ENCODE measurements around the gene EPHB2.
"Not testable (repeated sequence)": the region's sequence is repeated elsewhere in the genome, so short reads cannot be mapped to it uniquely, and the experiment has no call there.

Gene EPHB2

DNA sequence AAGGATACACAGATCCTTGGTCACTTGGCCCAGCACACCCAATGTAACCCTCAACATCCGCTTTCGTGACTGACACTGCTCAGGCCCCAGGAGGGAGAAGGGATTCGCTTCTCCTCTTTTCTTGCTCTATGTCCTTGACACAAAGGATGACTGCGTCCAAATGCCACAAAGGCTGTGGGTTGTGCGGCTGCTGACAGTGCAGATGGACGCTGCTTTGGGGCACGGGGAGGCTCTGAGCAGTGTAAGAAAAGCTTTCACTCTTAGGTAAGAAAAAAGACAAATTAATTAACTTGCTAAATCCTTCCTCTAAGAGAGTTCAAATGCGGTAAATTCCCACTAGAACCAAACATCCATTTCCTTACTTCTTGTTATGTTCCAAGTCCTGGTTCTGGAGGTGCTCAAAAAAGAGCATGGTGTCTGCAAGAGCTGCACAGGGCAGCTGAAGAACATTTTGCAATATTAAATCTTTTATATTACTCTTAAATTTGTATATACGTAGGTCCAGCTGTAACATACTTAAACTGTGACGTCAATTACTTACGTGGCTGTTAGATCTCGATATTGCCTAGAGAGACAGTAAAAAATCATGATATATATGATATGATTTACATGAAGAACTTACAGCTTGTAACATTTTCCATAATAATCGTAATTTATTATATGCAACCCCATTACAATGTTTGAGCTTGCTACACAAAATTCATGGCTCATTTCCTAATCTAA lies 19.4 kb upstream of the EPHB2 start:
- DNase-seq (ENCODE audit: low spot score) = no peak

DNA sequence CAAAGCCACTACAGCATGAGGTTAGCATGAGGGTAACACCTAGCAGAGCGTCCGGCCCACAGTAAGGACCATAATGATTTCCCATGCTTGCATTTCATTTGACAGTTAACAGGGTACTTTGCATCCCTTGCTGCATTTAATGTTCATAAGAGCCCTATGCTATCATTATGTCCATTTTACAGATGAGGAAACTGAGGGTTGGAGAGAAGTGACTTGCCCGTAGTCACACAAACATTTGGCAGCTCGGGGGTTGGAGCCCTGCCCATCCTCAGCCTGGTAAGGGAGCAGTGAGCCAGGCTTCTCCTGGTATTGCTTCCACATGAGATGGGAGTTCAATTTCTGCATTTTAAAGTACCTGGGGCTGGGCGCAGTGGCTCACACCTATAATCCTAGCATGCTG lies 16.5 kb upstream of the EPHB2 start:
- DNase-seq (ENCODE audit: low spot score) = no peak

DNA sequence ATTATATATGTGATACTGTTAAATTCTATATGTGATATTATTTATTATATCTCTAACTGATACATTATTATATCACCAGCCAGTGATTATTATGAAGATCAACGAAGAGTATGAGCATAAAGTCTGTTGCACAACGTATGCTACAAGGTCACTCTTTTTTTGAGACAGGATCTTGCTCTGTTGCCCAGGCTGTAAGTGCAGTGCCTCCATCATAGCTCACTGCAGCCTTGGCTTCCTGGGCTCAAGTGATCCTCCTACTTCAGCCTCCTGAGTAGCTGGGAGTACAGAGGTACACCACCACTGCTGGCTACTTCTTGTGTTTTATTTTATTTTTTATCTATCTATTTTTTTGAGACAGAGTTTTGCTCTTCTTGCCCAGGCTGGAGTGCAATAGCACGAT lies 14.0 kb upstream of the EPHB2 start:
- DNase-seq (ENCODE audit: low spot score) = no peak

DNA sequence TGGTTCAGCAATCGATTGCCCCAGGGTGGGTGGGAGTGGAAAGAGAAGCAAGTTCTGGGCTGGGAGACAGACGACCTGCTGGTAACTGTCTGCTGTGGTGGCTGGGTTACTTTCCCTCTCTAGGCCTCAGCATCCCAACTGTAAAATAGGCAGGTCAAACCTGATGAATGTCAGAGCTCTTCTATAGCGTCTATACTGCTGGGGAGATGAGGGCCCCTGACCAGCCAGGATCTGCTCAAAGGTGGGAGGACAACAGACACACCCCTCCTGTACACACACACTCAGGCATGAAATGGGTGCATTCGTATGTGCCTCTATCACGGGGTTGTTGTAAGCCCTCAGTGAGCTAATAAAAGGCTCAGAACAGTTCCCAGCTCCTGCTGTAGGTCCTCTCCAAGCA lies 12.7 kb upstream of the EPHB2 start:
- no peak for DNase-seq (ENCODE audit: low spot score)

DNA sequence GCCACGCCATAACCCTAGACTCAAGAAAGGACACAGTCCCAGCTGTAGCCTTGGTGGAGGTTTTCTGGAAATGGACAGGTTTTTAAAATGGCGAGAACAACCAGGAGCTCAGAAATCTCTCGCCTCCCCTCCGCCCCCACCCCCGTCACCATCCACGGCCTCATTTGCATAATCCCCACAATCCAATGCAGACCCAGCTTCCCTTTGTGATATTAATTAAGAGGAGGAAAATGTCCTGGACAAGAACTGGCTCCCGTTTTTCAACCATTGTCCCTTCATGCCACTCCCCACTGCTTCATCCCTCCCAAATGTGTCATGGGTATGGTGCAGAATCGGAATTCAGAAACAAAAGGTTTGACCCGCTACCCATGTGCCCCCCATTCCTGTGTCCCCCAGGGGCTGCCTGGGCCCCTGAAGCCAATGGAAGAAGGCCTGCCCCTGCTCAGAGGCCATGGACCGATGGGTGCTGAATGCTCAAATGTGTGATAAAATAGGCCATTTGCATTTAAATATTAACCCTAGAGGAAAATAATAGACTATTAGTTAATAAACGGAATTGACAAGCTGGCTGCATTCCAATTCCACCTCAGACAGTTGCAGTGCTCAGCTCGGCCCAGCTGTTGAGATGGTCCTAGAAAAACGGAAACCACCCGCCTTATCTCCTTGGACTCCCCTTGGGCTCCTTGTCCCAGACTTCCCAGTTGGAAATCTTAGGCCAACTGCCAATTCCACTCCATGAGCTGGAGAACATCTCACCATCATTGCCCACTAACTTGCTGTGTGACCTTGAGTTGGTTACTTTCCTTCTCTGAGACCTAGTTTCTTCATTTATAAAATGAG lies 10.7 kb upstream of the EPHB2 start:
- DNase-seq (ENCODE audit: low spot score) = no peak

DNA sequence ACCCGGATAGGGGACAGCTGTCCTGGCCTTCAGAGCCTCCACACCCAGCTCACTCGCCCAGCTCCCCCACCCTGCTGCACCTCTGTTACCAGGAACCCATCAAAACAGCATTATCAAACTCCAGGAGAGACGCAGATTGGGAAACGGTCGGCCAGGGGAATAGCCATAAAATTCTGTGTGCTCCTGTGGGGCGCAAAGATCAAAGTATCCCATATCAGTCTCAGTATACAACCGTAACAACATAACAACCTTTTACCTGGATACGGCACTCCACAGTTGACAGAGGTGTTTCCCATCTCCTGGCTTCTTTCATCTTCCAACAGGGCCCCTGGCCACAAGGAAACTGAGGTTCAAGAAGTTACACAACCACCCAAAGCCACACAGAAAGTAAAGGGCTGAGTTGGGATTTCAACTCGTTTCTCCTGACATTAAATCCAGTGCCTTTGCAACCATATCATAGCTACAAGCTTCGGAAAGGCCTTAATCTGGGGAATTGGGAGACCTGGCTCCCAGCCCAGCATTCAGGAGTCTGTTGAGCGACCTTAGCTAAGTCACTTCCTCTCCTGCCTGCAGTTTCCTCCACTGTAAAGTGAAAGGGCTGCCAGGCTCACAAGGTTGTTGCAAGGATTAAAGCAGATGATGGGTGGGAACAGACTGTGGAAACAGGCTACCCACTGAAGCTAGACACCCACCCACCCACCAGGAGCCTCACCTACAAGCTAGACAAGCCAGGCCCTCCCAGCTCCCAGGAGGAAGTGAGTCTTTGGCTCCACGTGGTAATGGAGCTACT lies 8.1 kb upstream of the EPHB2 start:
- no peak for DNase-seq (ENCODE audit: low spot score)

DNA sequence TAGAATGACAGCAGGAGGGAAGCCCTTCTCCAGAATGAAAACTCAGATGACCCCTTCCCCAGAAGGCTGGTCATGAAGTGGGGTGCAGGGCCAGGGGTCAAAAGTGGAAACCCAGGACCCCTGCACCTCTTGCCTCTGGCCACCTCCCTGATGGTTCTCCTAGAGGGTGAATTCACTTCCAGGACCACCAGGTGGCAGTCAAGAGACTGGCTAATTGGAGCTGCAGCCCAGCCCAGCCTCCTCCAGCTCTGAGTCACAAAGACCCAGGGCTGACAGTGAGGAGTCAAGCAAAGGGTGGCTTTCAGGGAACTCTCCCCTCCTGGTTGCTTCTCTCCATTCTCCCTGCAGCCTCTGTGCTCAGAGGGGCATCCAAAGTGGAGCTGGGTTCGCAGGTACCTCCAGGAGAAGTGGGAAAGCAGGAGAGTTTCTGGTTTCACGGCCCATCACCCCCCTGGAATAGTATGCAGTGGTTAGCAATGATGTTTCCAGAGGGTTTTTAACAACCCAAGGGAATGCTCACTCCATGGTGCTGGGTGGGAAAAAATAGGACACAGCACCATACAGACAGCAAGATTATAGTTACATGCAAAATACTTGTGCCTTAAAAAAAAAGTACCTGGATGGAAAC lies 6.1 kb upstream of the EPHB2 start:
- peak; percentile 80 for DNase-seq (ENCODE audit: low spot score)

DNA sequence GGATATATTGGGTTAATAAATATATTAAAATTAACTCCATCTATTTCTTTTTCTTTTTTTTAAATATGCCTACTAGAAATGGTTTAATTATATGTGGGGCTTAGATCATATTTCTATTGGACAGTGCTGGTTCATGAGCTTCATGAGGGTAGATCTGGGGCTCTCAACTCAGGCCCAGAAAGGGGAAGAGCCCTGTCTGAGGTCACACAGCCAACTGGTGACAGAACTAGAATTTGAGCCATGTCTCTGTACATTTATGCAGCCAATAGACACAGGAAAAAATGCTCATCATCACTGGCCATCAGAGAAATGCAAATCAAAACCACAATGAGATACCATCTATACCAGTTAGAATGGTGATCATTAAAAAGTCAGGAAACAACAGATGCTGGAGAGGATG lies 5.1 kb upstream of the EPHB2 start:
- no peak for DNase-seq (ENCODE audit: low spot score)

DNA sequence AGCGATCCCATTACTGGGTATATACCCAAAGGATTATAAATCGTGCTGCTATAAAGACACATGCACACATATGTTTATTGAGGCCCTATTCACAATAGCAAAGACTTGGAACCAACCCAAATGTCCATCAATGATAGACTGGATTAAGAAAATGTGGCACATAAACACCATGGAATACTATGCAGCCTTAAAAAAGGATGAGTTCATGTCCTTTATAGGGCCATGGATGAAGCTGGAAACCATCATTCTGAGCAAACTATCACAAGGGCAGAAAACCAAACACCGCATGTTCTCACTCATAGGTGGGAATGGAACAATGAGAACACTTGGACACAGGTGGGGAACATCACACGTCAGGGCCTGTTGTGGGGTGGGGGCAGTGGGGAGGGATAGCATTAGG lies 4.5 kb upstream of the EPHB2 start:
- not testable (repeated sequence) for DNase-seq (ENCODE audit: low spot score)

DNA sequence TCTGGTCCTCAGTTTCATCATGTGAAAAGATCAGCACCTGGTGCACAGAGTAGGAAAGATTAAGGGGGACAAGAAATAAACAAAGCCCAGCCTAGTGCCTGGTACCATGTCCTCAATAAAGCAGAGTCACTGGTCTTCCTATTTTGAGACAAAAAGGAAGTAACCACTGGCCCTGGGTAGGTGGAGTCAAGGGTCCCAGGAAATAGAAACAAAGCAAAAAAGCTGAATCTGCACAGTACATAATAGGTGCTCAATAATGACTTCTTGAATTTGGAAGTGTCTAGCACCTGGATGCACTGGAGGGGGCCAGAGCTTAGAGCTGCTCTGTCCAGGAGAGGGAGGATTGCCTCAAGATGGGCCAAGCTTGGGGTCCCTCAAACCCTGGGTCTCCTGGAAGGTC lies 1.9 kb upstream of the EPHB2 start:
- DNase-seq (ENCODE audit: low spot score) = no peak

DNA sequence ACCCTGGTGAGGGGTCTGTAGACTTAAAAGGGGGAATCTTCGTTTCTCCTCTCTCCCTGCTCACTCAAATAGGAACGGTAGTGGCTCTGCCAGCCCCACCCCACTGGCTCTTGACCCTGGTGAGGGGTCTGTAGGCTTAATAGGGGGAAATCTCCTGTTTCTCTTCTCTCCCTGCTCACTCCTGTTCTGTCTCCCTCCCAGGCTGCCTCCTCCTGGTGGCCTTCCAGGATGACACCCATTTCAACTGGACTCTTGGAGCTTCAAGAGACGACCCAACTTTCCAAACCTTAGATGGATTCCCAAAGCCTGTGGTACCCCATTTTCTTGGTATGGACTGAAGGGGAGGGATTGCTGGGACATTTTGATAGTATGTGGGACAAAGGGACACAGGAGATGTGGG lies 1.4 kb upstream of the EPHB2 start:
- no peak for DNase-seq (ENCODE audit: low spot score)

DNA sequence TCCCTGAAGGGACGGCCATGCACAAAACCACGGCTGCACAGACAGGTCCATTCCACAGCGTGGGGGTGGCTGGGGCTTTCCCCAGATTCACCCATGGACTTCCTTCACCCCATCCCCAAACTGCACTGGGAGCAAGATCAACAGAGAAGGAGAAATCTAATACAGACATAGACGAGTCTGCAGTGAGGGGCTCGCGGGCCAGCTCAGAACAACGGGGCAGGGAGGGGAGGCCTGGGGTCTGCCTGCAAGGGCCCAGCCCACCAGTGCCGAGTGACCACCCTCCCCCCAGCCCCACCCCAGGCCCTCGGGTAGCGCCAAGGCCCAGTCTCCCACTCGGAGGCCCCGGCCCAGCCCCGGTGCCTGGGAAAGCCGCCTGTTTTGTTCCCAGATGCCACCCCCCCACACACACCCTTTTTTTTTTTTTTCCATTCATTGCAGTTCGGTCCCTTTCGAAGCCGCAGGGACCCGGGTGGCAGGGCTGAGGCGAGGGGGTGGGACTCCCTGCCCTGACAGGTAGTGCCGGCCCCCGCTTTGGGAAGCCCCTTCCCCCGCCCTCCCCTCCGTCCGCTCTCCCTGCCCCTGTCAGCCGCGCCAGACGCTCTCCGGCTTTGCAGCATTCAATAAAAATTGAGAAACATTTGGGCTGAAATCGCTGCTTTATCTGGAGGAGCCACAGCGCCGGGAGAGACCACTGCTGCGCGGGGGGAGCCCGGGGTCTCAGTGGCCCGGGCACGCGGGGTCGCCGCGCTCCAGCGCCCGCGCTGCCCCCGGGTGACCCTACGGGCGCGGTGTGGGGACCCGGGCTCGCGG lies 543 bp upstream of the EPHB2 start:
- DNase-seq (ENCODE audit: low spot score) = peak; percentile 42

DNA sequence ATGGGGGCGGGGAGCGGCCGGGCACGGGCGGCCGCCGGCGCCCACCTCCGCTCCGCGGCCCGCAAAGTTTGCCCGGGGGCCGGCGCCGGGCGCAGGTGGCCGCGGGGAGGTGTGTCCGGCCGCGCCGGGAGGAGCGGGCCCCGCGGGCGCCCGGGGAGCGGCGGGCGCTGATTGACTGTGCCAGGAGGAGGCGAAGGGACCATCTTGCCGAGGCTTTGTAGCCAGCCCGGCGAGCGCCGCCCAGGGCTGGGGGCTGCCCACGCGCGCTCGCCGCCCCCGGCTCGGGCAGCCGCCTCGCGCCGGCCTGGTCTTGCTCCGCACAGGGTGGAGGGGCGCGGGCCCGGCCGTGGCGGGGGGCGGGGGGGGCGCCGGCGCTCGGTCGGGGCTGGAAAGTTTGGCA lies 432 bp downstream of the EPHB2 start:
- DNase-seq (ENCODE audit: low spot score) = no peak

DNA sequence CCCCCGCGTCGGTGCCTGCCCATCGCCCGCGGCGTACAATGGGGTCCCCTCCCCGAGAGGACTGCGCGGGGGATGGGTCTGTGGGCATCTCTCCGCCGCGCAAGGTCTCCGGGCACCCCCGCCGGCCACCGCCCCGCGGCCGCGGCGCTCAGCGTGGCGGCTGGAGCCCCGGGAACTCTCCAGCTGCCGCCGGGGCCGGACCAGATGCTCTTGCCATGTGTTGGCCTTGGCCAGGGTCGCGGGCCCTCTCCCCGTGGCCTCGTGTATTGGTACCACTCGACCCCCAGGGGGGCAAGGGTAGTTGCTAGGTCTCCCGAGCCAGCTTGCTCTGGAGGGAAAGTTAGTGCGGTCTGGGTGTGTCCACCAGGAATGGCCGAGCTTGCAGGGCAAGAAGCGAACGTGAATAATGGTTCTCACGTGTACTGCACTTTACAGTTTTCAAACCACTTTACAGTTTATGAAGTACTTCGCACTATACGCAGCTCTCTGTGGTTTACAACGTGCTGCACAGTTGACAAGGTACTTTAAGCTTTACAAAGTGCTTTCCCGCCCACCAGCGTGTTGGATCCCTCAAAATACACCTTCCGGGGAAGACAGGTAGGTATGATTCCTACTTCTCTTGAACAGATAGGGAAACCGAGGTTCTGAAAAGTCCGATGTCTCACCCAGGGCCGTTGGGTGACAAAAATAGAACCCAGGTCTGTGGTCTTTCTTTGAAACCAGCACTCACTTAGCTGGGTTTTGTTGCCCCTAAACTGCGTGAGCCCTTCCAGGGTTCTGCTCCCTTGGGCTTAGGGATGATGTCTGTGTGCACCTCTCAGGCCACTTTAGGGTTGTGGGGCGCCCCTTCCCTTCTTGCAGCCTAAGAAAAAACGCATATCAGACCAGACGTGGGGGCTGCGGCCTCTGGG lies 1.2 kb downstream of the EPHB2 start:
- DNase-seq (ENCODE audit: low spot score) = no peak

DNA sequence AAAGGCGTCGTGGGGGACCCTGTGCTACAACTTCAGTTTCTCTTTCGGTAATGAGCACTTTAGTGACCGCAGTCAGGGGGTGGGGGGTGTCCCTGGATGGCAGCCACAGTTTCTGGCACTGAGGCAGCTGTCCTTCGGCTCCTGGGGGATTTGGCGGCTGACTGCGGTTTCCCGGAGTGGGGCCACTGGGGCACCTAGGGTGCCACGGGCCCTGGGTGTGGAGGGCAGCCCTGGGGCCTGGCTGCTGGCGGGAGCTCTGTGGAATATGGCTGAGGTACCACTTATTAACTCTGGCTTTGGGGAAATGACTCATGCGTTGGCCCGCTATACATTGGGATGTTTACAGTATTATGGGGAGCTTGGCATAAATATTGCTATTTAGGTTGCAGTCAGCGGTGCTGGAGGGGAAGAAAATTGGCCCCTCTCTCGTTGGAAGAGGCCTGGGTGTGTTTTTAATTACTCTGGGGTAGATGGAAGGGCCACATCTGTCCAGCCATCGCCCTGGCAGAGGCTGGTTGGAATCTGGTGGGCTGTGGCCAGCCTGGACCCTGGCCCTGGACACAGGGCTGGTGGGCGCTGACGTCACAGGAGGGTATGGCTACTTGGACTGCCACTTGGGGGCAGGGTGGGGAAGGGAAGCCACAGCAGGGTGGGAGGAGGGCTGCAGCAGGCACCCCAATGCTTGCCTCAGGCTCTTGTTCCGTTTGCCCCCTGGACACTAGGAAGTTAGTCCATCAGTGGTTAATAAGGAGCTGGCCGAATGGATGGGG lies 2.0 kb downstream of the EPHB2 start:
- no peak for DNase-seq (ENCODE audit: low spot score)

DNA sequence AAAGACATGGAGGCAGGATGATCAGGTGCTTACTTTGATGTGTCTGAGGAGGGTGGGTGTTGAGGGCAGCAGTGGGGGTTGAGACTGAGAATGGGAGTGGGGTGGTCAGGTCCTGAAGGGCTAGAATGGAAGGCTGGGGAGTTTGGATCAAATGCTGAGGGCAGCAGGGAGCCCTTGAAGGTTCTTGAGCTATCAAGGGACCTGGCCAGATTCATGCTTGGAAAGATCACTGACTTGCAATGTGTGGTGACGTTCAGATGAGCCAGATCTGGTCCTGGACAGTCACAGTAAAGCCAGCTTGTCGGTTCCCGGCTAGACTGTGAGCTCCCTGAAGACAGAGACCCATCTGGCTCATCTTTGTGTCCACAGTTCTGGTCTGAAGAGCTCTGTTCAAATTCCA lies 3.8 kb downstream of the EPHB2 start:
- DNase-seq (ENCODE audit: low spot score) = no peak

DNA sequence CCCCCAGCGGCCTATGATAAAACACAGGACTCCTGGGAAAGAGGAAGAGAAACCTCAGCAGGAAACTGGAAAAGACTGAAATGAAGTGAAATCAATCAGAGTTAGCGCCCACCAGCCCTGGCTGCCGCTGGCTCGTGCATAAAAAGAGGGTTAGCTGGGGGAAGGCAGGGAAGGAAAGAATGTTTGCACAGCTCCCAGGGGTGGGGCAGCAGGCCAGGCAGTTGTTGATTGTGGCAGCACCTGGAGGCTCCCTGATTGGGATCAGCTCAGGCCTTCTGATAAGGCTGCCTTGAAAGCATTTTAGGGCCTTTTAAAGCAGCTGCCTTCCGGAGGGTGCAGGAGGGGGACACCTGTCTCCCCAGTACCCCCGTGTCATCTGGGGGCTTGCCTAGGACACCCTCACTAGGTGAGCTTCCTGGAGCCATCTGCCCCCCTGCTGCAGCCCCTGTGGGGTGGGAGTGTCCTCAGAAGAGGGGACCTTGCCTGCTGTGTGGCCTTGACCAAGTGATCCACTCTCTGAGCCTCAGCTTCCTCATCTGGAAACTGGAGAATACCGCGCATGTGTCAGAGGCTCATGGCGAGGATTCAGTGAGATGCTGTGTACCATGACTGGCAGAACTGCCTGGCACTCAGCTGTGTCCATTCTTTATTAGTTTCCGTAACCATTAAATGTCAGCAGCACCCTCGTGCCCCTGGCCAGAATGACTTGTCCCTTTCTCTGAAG lies 6.6 kb downstream of the EPHB2 start:
- DNase-seq (ENCODE audit: low spot score) = no peak

DNA sequence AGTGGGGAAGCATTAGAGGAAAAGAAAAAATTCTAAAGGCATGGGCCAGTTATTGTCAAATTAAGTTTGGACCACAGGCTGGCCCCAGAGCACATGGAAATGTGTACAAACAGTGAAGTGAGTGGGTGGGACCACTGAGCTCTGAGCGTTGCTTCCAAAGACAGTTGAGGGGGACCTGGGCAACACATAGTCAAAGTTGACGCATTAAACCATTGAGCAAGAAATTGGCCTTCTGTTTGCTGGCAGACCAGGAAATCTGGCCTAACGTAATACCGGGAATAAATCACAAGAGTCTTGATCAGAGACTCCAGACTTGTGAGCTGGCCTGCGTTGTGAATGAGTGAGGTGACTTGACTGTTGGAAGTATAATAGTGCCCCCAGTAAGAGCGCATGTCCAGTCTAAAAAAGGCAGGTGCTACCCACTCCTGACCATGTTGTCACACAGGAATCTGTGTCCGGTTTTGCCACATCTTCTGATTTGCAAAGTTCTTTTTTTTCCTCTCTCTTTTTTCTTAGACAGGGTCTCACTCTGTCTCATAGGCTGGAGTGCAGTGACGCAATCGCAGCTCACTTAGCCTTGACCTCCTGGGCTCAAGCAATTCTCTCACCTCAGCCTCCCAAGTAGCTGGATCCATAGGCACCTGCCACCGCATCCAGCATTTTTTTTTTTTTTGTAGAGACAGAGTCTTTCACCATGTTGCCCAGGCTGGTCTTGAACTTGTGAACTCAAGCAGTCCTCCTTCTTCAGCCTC lies 10.7 kb downstream of the EPHB2 start:
- no peak for DNase-seq (ENCODE audit: low spot score)

Data from cerebellar cortex (tissue), 1 donor.